22Rv1 (cell line): ENCODE results near the gene SLC23A1.
A peak's percentile ranks its signal among the peaks of the same experiment; 100 is the strongest.

Experiments used
- H3K27ac ChIP-seq: fragments of 450-650 bp; 2 replicates; pipeline ENCODE4 v1.5.1; 2017
- ZFX ChIP-seq: fragments of 450-650 bp; IDR thresholded peaks from 2 replicates; pipeline ENCODE4 v1.6.1; 2017; ENCODE audit warnings: antibody characterized with exemption, borderline replicate concordance
- TF ChIP-seq, protein P1 (sequence below): fragments of 450-650 bp; IDR thresholded peaks from 2 replicates; pipeline ENCODE4 v1.5.1; 2017; ENCODE audit warnings: mild to moderate bottlenecking

SLC23A1 gene

GRCh38 chr5:139341689-139342422 is 41.2 kb downstream of the SLC23A1 start, which contains the start of gene PAIP2:
Gene PAIP2, plus strand, starts transcription at chr5:139341854. Its CDS starts 21,931 bp downstream, at chr5:139363785.
- TF ChIP-seq, protein P1, sequence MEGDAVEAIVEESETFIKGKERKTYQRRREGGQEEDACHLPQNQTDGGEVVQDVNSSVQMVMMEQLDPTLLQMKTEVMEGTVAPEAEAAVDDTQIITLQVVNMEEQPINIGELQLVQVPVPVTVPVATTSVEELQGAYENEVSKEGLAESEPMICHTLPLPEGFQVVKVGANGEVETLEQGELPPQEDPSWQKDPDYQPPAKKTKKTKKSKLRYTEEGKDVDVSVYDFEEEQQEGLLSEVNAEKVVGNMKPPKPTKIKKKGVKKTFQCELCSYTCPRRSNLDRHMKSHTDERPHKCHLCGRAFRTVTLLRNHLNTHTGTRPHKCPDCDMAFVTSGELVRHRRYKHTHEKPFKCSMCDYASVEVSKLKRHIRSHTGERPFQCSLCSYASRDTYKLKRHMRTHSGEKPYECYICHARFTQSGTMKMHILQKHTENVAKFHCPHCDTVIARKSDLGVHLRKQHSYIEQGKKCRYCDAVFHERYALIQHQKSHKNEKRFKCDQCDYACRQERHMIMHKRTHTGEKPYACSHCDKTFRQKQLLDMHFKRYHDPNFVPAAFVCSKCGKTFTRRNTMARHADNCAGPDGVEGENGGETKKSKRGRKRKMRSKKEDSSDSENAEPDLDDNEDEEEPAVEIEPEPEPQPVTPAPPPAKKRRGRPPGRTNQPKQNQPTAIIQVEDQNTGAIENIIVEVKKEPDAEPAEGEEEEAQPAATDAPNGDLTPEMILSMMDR = peak; percentile 90
- TF ChIP-seq ZFX = no peak
- peak within 1 kb of the TSS; percentile 90 for H3K27ac ChIP-seq

DNA sequence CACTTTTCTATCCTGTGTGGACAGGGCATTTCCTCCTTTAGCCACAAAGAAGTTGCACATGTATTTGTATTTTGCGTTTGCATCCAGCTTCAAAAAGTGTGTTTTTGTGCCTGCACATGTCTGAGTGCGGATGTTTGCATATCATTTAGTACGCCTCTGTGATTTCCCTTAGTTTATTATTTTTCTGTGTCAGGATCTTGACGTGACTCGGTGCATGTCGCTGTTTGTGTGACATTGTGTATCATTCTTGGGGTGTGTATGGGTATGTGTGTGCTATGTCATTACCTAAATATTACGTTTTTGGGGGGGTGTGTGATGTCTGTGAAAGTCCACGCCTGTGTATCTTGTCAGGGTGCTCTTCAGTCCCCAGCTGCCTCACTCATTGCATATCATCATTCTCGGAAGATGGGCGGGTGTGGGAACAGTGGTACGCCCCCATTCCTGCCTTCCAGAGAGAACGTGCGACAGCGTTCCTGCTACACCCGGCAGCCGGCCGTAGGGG is 41.9 kb downstream of the SLC23A1 start:
- TF ChIP-seq, protein P1 = no peak
- TF ChIP-seq ZFX = no peak
- peak overlapping the region; percentile 90 for H3K27ac ChIP-seq

- H3K27ac ChIP-seq = no peak overlapping the region
- no peak for TF ChIP-seq ZFX
- TF ChIP-seq, protein P1 = no peak
Observed at GRCh38 chr5:139340051-139340450, 43.0 kb downstream of the SLC23A1 start.

GRCh38 chr5:139335811-139336210 is 47.3 kb downstream of the SLC23A1 start:
- peak overlapping the region; percentile 15; the same call in 1 of the 2 replicates for H3K27ac ChIP-seq
- TF ChIP-seq, protein P1 = no peak
- TF ChIP-seq ZFX = no peak
